Measurements from ENCODE around the gene EFNA3. TPM values are rescaled to one million over a fixed set of nuclear protein-coding genes. Genes with fewer than 3 reads are reported as not detected.

The EFNA3 gene
- total RNA-seq, 1 donor from 2014 or later = 14.6 TPM

GRCh38 chr1:155032886-155033285, 45.8 kb upstream of the EFNA3 start:
- peaks cover 10% of the 10 kb centered on the region for H3K9me3 Mint-ChIP-seq (ENCODE audit: unreplicated experiment)
- no peak for DNase-seq
- TF ChIP-seq, protein P1, sequence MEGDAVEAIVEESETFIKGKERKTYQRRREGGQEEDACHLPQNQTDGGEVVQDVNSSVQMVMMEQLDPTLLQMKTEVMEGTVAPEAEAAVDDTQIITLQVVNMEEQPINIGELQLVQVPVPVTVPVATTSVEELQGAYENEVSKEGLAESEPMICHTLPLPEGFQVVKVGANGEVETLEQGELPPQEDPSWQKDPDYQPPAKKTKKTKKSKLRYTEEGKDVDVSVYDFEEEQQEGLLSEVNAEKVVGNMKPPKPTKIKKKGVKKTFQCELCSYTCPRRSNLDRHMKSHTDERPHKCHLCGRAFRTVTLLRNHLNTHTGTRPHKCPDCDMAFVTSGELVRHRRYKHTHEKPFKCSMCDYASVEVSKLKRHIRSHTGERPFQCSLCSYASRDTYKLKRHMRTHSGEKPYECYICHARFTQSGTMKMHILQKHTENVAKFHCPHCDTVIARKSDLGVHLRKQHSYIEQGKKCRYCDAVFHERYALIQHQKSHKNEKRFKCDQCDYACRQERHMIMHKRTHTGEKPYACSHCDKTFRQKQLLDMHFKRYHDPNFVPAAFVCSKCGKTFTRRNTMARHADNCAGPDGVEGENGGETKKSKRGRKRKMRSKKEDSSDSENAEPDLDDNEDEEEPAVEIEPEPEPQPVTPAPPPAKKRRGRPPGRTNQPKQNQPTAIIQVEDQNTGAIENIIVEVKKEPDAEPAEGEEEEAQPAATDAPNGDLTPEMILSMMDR (IDR thresholded peaks at IDR 0.05; ENCODE audit: partially characterized antibody, unreplicated experiment) = no peak
- peaks cover 7% of the 10 kb centered on the region for H3K27me3 Mint-ChIP-seq (ENCODE audit: unreplicated experiment)
- no peaks in the 10 kb centered on the region for H3K4me1 Mint-ChIP-seq (ENCODE audit: low read depth, unreplicated experiment)
- no peak overlapping the region for H3K4me3 Mint-ChIP-seq (ENCODE audit: unreplicated experiment)
- H3K27ac Mint-ChIP-seq (ENCODE audit: unreplicated experiment) = no peak overlapping the region
- no peaks in the 10 kb centered on the region for H3K36me3 Mint-ChIP-seq (ENCODE audit: unreplicated experiment)

- Mint-ChIP-seq H3K36me3 (ENCODE audit: unreplicated experiment) (no peaks in the 10 kb centered on the region), H3K4me3 (ENCODE audit: unreplicated experiment) (no peak within 1 kb of the TSS)
- TF ChIP-seq, protein P1 (IDR thresholded peaks at IDR 0.05; ENCODE audit: partially characterized antibody, unreplicated experiment) = no peak
Measured at GRCh38 chr1:155033524-155033923, 45.1 kb upstream of the EFNA3 start, which contains the start of the genes DCST1 and DCST2. TSS of gene DCST1 (plus strand) at chr1:155033824. CDS start at chr1:155034037, 213 bp downstream. TSS of gene DCST2 (minus strand) at chr1:155033781. CDS start at chr1:155033701, 80 bp downstream.

GRCh38 chr1:155034318-155035208, 44.1 kb upstream of the EFNA3 start:
- Mint-ChIP-seq H3K27ac (ENCODE audit: unreplicated experiment) (no peak overlapping the region), H3K4me1 (ENCODE audit: low read depth, unreplicated experiment) (no peaks in the 10 kb centered on the region), H3K27me3 (ENCODE audit: unreplicated experiment) (peaks cover 4% of the 10 kb centered on the region), H3K36me3 (ENCODE audit: unreplicated experiment) (no peaks in the 10 kb centered on the region), H3K4me3 (ENCODE audit: unreplicated experiment) (no peak overlapping the region), H3K9me3 (ENCODE audit: unreplicated experiment) (peaks cover 8% of the 10 kb centered on the region)
- DNase-seq = no peak
- TF ChIP-seq, protein P1 (IDR thresholded peaks at IDR 0.05; ENCODE audit: partially characterized antibody, unreplicated experiment) = no peak

More at GRCh38 chr1:155033524-155033923, 45.1 kb upstream of the EFNA3 start, which contains the start of the genes DCST1 and DCST2:
- no peak within 1 kb of the TSS for H3K27ac Mint-ChIP-seq (ENCODE audit: unreplicated experiment)
- H3K9me3 Mint-ChIP-seq (ENCODE audit: unreplicated experiment) = peaks cover 10% of the 10 kb centered on the region
- no peak for DNase-seq
- H3K27me3 Mint-ChIP-seq (ENCODE audit: unreplicated experiment) = peaks cover 7% of the 10 kb centered on the region
- no peaks in the 10 kb centered on the region for H3K4me1 Mint-ChIP-seq (ENCODE audit: low read depth, unreplicated experiment)

DNA sequence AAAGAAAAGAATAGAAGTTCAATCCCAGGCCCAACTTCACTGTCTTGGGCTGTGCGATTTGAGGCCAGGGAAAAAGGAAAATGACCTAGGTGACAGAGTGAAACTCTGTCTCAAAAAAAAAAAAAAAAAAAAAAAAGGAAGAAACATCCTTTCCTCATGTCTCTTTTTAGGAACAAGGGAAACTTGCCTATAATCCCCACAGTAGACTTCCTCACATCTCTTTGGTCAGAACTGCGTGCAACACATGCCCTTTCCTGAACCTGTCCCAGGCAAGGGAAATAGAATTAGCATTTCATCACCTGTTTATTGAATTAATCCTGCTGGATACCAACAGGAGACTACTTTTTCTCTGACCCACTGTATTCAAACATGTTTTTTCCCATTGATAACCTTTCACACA, 42.7 kb upstream of the EFNA3 start:
- DNase-seq = no peak
- Mint-ChIP-seq H3K27me3 (ENCODE audit: unreplicated experiment) (peaks cover 4% of the 10 kb centered on the region), H3K9me3 (ENCODE audit: unreplicated experiment) (peaks cover 8% of the 10 kb centered on the region), H3K36me3 (ENCODE audit: unreplicated experiment) (no peaks in the 10 kb centered on the region), H3K4me1 (ENCODE audit: low read depth, unreplicated experiment) (no peaks in the 10 kb centered on the region), H3K27ac (ENCODE audit: unreplicated experiment) (no peak overlapping the region), H3K4me3 (ENCODE audit: unreplicated experiment) (no peak overlapping the region)
- TF ChIP-seq, protein P1 (IDR thresholded peaks at IDR 0.05; ENCODE audit: partially characterized antibody, unreplicated experiment) = no peak

- Mint-ChIP-seq H3K27me3 (ENCODE audit: unreplicated experiment) (peaks cover 4% of the 10 kb centered on the region), H3K27ac (ENCODE audit: unreplicated experiment) (no peak overlapping the region), H3K36me3 (ENCODE audit: unreplicated experiment) (no peaks in the 10 kb centered on the region), H3K4me1 (ENCODE audit: low read depth, unreplicated experiment) (no peaks in the 10 kb centered on the region), H3K9me3 (ENCODE audit: unreplicated experiment) (peaks cover 8% of the 10 kb centered on the region), H3K4me3 (ENCODE audit: unreplicated experiment) (no peak overlapping the region)
- no peak for DNase-seq
- TF ChIP-seq, protein P1 (IDR thresholded peaks at IDR 0.05; ENCODE audit: partially characterized antibody, unreplicated experiment) = no peak
Measured at GRCh38 chr1:155037043-155037442, 41.6 kb upstream of the EFNA3 start.
